ENCODE results near the gene CD81.

Gene CD81

DNA sequence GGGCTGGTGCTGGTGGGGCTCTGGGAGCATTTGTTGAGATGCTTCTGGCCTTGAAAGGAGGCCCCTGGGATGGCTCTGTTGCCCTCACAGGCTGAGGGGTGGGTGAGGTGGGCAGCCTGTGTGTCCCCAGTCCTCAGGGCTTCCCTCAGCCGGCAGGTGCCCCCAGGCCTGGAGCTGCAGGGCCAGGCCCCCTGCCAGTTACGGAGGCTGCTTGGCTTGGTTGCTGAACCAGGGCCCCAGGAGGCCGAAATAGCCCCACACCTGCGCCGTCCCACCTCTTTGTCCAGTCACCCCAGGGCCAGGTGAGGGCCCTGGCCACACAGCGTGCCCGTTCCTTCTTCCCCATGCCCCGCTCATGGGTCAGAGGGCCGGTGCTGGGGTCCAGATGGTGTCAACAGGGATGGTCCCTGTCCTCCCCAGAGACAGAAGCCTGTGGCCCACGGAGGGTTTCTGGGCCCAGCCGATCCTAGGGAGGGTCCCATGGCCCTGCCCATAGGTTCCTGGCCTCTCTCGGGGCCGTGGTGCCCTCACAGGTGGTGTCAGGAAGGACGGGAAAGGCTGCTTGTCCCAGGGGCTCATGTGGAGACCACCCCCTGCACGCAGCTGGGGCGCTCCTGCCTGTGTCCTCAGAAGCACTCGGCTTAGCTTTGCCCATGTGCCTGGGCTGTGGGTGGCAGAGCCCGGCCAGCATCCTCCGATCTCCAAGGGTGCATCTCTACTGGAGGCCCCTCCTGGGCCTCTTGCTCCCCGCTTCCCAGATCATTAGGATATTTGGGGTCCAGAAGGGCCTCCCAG lies 14.3 kb downstream of the CD81 start:
- no peak for DNase-seq

DNA sequence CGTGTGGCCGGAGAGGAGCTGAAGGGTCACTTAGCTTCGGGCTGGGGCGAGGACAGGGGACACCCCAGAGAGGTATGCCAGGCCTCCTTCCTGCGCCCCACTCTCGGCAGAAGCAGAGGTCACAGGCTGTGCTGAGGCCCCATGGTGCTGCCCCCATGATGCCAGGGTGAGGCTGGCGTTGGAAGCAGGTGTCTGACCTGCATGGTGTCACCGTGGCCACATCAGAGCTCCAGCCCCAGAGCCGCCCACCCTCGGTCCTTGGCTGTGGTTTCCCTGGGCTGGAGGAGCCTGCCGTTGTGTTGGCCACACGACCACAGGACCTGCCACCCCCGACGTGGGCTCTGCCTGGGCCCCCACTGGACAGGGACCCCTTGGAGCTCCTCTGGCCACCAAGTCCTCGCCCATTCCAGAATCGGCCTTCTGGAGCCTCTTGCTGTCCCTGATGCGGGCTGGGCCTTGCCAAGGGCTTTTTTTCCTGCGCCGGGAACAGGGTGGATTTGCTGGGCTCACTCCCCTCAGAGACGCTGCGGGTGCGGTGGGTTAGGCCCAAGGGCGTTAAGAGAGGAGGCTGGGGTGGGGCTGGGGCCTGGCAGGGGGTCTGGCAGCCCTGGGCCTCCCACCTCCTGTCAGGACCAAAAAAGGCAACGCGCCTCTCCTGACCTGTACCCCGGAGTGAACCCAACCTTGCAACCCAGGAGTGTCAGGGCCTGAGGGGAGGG lies 15.3 kb downstream of the CD81 start:
- no peak for DNase-seq

GRCh38 chr11:2393111-2393868 lies 16.2 kb downstream of the CD81 start:
- DNase-seq, result peak; percentile 41

DNA sequence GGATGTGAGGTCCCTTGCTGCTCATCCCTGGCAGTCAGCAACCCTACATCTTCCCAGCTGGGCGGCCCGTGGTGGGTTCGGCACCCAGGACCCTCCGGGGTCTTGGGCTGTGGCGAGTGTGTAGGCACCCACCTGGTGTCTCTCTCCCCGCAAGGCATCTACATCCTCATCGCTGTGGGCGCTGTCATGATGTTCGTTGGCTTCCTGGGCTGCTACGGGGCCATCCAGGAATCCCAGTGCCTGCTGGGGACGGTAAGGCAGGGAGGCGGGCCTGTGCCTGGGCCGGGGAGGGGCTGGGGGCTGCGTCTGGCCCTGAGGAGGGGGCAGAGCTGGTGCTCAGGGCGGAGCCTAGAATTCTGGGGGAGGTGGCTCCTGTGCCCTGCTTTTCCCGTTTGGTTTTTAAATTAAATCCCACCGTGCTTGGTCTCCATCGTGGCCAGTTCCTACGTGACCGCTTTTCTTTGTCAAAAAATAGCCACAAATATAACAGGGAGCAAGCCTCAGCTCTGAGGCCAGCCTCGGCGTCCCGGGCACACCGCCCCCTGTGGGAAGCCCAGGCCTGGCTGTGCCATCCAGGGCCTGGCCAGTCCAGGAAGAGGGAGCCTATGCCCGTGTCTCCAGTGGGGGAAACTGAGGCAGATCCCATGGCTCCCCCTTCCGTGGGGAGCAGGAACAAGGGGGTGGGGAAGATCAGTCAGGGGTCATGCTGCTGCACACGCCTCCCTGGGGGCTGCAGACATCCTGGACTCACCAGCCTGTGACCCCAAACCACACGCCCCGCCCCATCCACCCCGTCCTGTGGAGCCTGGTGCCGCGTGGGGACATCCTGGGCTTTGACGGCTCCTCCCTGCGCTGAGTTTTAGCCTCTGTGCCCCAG lies 17.1 kb downstream of the CD81 start:
- peak; percentile 66 for DNase-seq

DNA sequence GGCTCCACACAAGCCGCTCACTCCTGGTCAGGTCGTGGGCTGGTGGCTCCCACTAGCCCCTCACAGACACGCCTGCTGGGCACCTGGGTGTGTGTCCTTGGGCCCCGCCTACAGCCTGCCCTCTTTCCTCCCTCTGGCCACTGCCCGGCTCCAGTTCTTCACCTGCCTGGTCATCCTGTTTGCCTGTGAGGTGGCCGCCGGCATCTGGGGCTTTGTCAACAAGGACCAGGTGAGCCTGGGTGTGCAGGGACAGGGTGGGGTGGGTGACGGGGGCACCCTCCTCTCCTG lies 17.7 kb downstream of the CD81 start:
- DNase-seq, result no peak

- DNase-seq, result no peak
Observed at GRCh38 chr11:2395211-2395730, 18.2 kb downstream of the CD81 start.

GRCh38 chr11:2395856-2396255 lies 18.7 kb downstream of the CD81 start:
- DNase-seq, result no peak

GRCh38 chr11:2396471-2396870 lies 19.4 kb downstream of the CD81 start:
- DNase-seq, result no peak

DNA sequence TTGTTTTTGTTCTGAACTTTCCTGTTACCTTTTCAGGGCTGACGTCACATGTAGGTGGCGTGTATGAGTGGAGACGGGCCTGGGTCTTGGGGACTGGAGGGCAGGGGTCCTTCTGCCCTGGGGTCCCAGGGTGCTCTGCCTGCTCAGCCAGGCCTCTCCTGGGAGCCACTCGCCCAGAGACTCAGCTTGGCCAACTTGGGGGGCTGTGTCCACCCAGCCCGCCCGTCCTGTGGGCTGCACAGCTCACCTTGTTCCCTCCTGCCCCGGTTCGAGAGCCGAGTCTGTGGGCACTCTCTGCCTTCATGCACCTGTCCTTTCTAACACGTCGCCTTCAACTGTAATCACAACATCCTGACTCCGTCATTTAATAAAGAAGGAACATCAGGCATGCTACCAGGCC lies 19.9 kb downstream of the CD81 start:
- DNase-seq, result no peak

GRCh38 chr11:2398664-2399355 lies 21.7 kb downstream of the CD81 start:
- DNase-seq, result no peak

- no peak for DNase-seq
Observed at GRCh38 chr11:2399488-2400068, 22.5 kb downstream of the CD81 start.

DNA sequence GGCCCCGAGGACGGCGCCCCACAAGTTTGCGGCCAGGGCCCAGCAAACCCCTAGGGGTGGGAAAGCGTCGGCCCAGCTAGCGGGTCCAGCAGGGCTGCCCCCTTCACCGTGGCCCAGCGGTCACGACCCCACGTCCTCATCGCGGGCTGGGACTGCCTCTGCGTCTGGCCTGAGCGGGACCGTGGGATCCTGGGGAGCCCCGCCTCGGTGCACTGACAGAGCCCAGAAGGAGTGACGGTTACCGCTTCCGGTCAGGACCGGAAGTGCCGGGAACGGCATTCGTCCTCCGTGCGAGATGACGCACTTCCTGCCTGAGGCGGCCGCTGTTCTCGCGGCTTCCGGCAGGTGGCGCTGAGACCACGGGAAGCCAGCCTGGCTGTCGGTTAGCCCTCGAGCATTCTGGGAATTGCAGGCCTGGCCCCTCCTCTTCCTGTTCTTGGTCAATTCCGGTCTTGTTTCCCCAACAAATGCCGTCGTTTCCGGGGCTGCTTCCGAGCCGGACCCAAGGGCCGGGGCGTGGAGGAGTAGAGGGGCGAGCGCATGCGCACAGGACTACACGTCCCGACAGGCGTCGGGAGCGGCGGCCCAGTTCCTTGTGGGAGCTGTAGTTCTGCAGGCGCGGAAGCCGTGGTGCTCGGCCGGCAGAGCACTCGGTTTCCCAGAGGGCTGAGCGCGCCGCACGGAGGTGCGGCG lies 23.1 kb downstream of the CD81 start, which contains the start of gene TSSC4:
TSSC4 (plus strand) TSS at position 682 of the 693 bp plus-strand sequence. CDS start 1,884 bp downstream, outside the sequence.
- peak; percentile 100 for DNase-seq

GRCh38 chr11:2400762-2401435 lies 23.8 kb downstream of the CD81 start:
- DNase-seq, result no peak

DNA sequence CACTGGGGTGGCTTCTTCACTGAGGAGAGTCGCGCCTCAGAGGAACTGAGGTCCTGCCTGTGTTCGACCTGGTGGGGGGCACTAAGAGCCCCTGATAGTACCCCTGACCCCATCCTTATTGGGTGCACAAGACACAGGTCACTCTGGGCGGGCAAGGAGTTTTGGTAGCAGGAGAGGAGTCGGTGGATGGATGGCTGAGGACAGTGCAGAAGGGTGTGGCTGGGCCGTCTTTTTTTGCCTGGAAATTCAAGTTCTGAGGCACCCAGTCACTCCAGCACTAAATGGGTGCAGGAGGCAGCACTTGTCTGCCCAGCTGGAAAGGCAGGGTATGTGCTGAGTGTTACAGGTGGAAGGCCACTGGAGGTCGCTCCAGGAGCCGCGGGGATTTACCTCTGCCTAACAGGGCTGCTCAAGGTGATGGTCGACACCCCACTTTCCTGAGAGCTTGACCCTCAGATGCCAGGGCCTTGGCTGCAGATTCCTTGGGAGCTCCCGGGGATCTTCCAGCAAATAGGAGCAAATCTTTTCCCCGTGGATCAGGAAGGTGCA lies 24.4 kb downstream of the CD81 start:
- DNase-seq, result no peak

DNA sequence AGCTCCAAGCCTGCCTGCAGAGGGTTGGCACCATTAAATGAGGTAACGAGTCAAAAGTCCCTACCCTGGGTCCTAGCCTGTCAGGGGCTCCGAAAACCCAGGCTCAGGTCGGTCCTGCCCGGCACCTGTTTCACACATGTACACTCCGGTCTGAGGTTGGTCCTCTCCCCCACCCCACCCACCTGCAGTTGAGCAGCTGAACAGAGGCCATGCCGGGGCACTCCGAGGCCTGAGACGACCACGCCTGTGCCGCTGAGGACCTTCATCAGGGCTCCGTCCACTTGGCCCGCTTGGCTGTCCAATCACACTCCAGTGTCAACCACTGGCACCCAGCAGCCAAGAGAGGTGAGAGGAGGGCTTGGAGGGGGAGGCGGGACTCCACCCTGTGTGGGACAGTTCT lies 25.0 kb downstream of the CD81 start:
- DNase-seq, result no peak

GRCh38 chr11:2402890-2403645 lies 26.0 kb downstream of the CD81 start:
- no peak for DNase-seq

GRCh38 chr11:2404735-2405196 lies 27.7 kb downstream of the CD81 start:
- no peak for DNase-seq

GRCh38 chr11:2406451-2406850 lies 29.3 kb downstream of the CD81 start:
- no peak for DNase-seq

DNA sequence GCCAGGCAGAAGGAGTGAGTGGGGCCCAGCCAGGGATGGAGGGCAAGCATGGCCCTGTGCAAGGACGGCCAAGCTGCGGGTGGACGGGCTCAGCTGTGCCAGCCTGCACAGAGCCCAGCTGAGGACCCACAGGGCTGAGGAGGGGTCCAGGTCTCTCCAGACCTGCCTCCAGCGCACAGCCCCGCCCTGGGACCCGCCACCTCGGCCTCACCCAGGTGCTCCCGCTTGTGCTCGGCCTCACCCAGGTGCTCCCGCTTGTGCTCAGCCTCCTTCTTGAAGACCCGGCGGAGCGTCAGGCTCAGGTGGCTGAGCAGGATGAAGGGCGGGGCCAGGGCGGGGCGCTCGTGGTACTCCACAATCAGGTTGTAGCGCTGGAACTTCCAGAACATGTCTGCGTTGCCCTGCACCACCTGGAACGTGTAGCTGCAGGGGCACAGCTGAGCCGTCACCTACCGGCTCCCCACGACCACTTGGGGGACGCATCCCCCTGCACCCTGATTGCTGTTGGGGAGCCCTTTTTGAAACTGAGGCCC lies 29.8 kb downstream of the CD81 start:
- no peak for DNase-seq
